HG03460 (cell line): ENCODE measurements around the gene CROCC2.

ENCODE experiments used
- ATAC-seq: cut with Tn5 transposase; IDR thresholded peaks from one replicate; pipeline ENCODE4 v1.9.1; 2021; ENCODE audit not compliant: unreplicated experiment

Gene CROCC2

DNA sequence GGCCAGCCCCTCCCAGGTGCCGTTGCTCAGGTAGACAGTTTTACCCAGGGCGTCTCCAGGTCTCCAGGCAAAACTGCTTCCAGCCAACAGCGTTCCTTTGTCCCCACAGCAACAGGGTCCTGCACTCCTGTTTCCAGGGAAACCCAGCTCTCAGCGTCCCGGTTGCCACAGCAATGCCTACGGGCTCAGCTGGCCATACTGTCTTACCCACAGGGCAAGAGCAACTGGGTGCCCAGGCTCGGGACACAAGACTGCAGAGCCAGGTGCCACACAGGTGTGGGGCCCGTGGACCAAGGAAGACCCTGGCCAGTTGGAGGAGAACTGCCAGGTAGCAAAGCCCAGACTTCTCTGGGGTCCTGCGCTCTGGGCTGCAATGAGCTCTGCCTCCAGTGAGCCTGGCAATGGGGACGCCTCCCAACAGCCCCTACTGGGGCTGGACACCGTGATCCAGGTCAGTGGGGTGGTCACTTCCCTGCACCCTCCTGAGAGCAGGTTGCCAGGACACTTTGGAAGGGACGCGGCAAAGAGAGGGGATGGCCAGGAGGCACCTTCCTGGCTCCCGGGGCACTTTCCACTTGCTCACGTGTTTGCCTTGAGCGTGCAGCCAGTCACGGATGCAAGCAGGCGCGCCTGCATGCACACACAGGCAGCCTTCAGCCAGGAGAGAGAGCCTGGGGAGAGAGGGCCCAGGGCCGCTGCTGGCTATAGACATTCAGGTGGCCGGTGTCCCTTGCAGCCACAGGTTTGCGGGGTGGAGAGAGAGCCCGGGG, at the start of gene CROCC2:
Gene CROCC2, plus strand, starts transcription at position 196 of the 770 bp plus-strand sequence. Its CDS starts 178 bp downstream, at position 374.
- no peak for ATAC-seq

DNA sequence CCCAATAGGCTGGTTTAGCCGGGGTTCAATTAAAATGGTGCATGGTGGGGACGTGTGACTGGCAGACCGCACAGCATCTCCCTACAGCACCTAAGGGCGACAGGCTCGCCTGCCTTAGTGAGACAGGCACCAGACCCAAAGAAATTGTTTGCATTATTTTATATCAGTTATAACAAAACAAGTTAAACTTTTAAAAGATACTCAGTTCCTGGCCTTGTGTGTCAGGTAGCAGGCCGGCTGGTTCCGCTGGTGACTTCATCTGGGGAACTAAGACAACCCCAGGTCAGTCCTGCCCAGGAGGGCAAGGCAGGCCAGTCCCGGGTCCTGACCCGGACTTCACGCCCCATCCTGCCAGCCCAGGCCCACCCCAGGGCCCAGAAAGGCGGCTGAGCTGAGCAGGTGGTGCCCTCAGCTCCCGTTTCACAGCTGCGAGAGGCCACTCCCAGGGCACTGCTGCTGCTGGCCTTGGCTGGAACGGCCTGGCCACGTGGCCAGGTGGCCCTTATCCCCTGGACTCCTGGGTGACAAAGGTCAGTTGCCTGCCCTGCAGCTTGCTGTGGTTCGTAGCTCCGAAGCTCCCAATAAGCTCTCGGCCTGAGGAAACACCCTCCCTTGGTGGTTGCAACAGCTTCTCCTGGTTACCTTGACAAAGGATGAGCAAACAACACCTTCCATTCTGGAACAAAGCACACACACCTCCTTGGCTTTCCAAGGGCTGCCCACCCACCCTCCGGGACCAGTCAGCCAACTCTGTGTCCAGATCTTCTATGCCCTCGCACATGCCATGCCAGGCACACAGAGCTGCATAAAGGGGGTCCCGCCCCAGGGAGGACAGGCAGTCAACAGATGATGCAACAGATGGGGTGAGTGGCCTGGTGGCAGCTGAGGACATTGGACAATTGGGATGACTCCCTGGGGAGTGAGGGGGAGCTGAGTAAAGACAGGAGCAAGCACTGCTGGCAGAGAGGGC, 48.8 kb upstream of the CROCC2 start:
- no peak for ATAC-seq

DNA sequence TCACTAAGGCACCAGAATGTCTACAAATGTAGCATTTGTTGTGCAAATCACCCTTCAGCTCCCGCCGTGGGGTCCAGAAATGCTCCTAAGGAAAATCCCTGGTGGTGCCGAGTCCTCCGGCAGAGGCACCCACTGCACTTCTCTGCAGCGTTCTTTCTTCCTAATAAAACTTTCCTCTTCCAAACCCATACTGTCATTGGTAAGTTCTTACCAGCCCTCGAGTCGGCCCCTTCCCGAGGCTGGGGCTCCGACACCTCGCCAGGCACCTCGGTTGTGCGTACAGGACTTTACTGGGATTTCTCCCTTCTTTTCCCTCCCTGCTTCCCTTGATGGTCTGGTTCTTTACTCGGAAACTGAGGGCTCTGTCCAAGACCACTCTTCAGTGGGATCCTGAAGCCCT, 47.8 kb upstream of the CROCC2 start:
- ATAC-seq, result no peak

DNA sequence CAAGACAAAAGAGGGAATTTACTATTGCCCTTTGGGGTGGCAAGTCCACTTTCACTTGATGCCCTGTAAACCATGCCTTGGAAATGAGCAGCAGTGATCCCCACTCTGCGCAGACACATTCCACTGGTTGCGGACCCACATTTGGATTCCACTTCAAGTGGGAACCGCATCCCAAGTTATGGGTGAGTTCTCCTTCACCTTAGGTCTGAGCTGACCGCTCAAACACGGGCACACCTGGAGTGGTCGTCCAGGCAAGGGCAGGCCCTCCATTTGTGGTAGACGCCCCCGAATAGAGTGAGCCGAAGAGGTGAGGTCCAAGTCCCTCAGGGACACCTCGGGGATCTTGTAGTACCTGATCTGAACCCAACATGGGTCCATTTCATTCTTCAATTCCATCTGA, 47.3 kb upstream of the CROCC2 start:
- ATAC-seq, result no peak

DNA sequence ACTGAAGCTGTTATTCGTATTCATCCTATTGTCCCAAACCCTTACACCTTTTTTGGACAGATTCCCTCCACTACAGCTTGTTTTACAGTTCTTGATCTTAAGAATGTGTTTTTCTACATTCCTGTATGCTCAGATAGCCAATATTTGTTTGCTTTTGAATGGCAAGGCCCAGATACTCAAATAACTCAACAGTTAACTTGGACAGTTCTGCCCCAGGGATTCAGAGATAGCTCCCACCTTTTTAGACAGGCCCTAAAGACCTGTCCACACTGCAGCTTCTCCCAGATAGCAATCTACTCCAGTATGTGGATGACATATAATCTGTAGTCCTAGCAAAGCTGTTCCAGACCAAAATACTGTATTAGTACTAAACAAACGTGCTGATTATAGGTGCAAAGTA, 44.6 kb upstream of the CROCC2 start:
- ATAC-seq, result no peak

DNA sequence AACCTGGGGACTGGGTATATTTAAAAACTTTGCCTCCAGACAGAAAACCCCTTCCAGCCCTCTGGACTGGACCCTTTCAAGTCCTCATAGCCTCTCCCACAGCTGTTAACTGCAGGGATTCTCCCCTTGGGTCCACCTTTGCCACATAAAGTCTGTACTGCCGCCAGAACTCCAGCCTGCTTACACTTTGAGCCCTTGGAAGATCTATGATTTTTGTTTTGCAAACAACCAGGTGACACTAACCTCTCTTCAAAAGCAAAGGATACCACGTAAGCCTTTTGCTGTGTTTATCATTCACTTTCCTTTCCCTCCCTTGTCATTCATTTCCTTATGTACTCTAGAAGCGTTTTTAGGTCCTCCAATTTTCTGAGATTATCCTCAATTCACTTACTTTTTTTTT, 41.7 kb upstream of the CROCC2 start:
- no peak for ATAC-seq

DNA sequence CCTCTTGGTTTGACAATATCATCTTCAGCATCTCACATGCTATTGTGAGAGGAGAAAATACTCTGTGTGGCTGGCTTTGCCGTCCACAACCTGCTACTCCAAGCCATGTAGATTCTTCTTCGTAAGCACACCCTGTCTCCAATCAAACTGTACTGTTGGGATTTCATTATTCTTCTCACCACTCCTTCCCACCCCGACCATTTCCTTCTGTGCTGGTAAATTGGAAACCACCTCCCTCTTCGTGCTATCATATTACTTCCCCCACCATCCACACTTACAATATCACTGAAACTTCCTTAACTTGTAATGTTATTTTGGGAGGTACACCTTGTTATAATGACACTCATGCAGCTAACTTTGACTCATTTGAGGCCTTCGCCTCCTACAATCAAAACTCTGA, 40.7 kb upstream of the CROCC2 start:
- no peak for ATAC-seq

DNA sequence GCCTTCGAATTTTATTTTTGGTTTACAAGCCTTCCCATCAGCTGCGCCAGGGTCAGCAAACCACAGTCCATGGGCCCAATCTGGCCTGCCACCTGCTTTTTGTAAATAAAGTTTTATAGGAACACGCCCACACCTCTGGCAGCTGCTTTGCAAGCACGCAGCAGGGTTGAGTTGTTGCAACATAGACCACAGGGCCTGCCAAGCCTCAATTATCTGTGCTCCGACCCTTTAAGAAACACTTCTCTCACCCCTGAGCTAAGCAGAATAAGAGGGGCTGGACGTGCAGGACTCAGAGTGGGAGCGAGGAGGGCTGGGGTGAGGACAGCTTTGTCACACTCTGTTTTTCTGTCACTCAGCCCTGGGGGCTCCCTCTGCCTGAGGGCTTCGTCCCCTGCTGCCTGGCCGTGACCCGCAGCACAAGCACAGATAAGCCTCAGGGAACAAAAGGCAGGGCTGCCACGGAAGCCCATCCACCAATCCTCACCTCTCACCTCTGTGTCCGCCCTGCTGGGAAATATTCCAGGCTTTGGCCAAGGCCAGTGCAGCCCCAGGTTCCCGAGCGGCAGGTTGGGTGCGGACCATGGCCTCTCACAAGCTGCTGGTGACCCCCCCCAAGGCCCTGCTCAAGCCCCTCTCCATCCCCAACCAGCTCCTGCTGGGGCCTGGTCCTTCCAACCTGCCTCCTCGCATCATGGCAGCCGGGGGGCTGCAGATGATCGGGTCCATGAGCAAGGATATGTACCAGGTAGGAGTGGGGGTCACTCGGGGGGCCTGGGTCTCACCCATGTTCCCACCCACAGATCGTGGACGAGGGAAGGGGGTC, 37.6 kb upstream of the CROCC2 start, which contains the start of gene AGXT:
Gene AGXT, plus strand, starts transcription at position 539 of the 823 bp plus-strand sequence. Its CDS starts 42 bp downstream, at position 581.
- ATAC-seq, result no peak

DNA sequence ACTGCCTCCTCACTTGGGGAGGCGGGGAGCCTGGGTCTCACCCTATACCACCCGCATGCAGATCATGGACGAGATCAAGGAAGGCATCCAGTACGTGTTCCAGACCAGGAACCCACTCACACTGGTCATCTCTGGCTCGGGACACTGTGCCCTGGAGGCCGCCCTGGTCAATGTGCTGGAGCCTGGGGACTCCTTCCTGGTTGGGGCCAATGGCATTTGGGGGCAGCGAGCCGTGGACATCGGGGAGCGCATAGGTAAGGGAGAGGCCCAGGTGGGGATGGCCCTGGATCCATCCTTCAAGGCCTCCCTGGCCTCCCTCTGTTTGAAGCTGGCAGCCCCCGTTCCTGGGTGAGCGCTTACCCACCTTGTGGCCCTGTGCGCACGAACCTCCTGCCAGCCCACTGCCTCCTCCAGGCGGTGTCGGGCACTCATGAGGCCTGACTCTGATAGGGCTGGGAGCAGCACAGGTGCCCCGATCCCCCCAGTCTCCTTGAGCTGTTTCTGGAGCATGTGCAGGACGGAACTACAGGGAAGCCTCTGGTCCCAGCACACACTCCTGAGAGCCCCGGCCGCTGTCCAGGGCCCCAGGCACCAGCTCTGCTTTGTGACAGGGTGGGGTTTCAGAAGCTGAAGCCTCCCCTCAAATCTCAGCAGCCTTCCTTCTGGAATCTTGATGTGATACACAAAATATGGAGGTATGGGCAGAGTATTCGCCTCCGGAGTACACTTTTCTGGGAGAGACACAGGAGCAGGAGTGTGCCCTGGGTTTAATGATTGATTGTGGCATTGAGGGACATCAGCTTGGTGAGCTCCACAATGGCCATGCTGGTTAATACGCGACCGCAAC, 36.8 kb upstream of the CROCC2 start:
- no peak for ATAC-seq

DNA sequence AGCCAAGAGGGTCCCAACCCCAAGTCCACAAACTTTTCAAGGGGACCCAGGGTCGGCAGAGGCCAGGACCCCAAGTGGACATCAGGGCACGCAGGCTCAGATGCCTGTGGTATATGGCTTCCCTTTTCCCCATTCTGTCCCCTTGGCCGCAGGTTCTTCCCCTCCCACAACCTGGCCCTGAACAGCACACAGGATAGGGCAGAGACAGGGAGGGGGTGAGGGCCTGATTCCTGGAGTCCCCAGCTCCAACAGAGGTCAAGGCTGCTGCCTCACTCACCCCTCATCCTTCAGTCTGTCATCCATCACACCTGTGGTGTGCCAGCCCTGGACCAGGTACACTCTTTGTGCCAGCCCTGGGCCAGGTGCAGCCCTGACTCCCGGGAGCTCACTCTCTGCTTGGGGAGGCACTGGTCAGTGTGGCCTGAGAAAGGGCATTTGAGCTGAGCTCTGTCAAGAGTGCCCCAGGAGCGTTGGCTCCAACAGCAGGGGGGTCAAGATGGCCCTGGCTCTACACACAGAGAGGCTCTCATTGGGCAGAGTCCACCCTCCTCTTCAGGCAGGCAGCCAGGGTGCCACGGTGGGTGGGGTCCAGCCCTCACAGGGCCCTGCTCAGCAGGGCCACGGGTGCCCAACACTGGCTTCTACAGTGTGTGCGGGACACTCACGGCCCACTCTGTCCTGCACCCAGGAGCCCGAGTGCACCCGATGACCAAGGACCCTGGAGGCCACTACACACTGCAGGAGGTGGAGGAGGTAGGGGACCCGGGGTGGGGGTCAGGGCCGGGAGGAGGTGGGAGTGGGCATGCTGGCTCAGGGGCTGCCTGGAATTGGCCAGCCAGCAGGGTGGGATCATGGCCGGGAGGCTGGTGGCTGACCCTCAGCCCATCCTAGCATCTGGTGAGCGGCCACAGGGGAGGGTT, 35.9 kb upstream of the CROCC2 start:
- no peak for ATAC-seq

DNA sequence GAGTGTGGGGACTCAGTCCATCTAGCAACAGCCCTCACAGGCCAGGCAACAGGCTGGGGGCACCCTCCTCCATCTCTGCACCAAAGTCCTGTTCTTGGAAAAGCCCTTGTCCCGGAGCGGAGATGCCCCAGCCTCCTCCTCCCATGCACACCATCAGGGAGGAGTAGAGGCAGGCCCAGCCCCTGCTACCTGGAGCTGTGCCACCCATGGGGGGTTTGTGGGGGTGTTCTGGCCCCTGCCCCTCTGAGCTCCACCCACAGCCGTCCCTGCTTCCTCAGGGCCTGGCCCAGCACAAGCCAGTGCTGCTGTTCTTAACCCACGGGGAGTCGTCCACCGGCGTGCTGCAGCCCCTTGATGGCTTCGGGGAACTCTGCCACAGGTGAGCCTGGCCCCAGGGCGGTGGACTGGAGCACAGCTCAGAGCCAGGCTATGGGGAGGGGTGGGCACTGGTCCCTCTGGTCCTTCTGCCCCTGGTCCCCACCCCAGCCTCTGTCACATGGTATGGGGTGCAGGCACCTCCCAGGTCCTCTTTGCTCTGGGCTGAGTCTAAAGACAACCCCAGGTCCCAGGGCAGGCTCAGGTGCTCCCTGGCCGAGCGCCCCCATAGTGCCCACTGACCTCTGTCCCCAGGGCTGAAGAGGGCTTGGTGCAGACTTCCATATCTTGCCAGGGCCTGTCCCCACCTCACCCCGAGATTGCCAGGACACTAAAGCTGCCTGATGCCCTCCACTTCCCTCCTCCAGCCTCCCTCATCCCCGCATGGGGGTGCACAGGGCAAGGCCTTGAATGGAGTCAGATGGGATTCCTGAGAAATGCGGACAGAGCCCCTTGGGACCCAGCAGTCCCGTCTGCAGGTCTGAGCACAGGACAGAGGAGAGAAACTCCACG, 34.8 kb upstream of the CROCC2 start:
- no peak for ATAC-seq

DNA sequence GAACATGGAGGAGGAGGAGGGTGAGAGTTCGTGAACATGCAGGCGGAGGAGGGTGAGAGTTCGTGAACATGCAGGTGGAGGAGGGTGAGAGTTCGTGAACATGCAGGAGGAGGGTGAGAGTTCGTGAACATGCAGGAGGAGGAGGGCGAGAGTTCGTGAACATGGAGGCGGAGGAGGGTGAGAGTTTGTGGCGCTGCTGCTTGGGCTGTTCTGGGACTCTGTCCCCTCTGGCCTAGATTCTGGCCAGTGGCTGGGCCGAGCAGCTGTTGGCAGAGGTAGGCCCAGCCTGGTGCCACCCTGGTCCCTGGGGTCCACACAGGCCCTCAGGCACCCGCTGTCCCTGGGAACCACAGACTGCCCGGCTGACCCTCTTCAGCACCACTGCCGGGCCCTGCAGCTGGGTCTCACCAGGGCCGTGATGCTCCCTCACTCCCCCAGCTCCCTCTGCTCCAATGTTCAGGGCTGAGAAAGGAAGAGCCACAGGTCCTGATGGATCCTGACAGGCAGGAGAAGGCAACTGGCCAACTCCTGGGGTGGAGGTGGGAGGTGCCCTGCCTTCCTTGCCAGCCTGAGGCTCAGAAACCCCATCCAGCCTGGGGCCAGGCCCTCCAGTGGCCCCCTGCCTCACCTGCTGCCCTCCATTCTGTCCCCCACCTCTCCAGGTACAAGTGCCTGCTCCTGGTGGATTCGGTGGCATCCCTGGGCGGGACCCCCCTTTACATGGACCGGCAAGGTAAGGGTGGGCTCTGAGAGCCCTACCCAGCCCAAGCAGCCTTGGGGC, 33.6 kb upstream of the CROCC2 start:
- ATAC-seq, result no peak

DNA sequence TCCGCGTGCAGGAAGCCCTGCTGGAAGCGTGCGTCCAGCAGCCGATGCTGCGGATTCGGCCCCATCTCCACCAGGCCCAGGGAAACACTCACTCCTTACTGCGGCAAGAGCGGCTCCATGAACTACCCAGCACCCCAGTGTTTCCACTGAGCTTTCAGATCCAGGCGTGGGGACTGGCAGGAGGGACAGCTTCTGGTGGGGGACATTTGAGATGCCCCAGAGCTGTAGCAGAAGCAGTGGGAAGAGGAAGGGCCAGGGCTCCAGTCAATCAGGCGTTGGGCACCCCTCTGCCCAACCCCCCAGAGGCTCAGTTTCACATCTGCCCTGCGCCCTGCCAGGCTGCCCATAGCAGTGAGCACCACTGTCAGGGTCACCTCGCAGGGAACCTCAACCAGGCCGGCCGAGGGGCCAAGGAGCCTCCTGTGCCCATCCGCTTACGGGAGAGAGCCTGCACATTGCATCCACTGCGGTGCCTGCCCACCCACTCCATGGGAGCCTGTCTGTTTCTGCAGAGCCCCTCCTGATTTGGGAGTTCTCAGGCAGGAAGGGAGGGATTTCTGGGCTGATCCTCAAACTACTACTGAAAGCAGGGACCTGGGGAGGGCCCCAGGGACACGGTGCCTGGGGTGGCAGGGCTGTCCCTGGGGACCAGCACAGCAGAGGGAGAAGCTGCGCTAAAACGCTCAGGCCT, 32.9 kb upstream of the CROCC2 start:
- no peak for ATAC-seq

DNA sequence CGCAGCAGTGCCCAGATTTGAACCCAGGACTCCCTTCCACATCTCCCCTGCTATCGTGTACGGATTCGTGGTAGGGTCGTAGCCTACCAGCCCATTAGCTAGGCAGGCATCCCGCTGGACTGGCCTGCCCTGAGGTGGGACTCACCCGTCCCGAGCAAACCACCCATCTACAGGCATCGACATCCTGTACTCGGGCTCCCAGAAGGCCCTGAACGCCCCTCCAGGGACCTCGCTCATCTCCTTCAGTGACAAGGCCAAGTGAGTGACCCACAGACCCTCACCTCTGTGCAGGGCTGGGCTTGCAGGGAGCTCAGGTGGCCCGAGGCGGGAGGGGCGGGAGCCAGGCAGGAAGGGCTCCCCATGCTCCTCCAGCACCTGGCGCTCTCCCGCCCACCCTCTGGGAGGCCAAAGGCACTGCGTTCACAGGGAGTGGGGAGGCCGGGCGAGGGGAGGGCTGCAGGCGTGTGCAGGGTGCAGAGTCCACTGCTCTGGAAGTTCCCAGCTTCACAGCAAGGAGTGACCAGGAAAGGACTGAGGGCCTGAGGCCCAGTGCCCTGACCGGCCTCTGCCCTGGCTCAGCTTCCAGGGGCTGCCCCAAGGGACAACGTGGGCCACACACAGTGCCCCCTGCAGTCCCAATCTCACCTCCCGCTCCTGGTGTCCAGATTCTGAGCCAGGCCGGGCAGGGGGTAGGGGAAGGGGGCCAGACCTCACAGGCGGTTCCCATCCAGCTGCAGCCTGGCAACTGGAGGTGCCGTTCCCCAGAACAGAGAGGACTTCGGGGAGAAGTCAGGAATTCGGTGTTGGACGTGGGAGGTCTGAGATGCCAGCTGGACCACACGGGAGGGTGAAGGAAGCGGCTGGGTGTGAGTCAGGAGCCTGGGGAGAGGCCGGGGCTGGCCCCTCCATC, 32.1 kb upstream of the CROCC2 start:
- no peak for ATAC-seq

DNA sequence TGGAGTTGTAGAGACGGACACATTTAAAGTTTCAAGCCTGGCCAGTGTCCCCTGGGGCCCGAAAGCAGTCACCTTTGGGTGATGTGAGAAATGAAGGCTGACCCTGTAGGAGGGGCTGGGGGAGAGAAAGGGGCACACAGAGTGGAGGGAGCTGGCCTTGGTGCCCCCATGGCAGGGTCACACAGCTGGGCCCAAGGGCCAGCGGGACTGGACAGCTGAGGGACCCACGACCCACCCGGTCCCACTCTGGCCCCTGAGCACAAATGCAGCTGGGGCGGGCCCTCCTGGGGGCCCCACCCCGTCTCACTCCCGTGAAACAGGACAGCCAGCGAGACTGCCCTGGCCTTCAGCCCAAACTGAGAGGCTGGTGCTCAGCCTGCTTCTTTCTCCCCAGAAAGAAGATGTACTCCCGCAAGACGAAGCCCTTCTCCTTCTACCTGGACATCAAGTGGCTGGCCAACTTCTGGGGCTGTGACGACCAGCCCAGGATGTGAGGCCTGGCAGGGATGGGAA, 31.4 kb upstream of the CROCC2 start:
- no peak for ATAC-seq
